H4 (cell line): Measurements from ENCODE around the gene ABCA9. TPM values are rescaled to one million over a fixed set of nuclear protein-coding genes. Genes with fewer than 3 reads are reported as not detected.
"Not testable (repeated sequence)": the region's sequence is repeated elsewhere in the genome, so short reads cannot be mapped to it uniquely, and the experiment has no call there.

ENCODE experiments used
- DNase-seq: peaks from one replicate; pipeline ENCODE4 v3.0.0-alpha.2; 2015; ENCODE audit warnings: low spot score
- total RNA-seq: library from RNA; depleted of rRNA; stranded (reverse); fragments of >200 nt; shearing (Covaris generic); gene quantifications from 2 replicates; pipeline ENCODE4 v1.2.3, GENCODE V29; 2014; rRNA removed

ABCA9 gene
- total RNA-seq, 1 experiment from 2014 or later = not detected

GRCh38 chr17:68955181-68955841 lies 105.4 kb downstream of the ABCA9 start, which contains the start of gene ABCA8:
TSS of gene ABCA8 (minus strand) at chr17:68955392. CDS start at chr17:68942034, 13,358 bp downstream.
- no peak for DNase-seq

GRCh38 chr17:68954146-68954896 lies 106.4 kb downstream of the ABCA9 start:
- no peak for DNase-seq

DNA sequence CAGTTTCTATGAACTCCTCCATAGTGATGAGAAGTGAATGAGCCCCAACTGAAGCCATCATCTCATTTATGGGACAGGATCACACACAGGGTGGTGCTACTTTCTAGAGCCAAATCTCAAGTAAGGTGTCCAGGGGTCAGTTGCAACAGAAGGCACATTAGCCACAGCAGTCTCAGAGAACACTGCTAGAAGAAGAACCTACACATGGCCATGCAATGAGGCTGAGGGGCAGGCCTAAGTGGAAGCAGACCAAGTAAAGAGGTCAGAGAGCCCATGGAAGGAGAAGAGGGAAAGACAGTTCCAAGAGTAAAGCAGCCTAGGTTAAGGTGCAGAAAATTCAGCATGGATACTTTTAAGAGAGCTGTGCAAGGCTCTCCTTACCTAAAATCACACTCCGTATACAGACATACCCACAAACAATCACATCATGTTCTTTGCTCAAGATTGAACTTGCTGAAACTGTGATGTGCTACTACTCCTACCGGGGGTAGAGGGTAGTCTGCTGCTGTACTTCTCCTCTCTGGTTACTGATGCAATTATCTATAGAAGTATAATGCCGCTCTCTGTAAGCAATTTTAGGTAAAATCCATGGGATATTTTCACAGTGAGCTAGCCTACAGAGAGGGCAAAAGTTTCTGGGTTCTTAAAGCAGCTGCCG lies 107.3 kb downstream of the ABCA9 start:
- DNase-seq = no peak

GRCh38 chr17:68950725-68951124 lies 110.0 kb downstream of the ABCA9 start:
- DNase-seq = no peak

DNA sequence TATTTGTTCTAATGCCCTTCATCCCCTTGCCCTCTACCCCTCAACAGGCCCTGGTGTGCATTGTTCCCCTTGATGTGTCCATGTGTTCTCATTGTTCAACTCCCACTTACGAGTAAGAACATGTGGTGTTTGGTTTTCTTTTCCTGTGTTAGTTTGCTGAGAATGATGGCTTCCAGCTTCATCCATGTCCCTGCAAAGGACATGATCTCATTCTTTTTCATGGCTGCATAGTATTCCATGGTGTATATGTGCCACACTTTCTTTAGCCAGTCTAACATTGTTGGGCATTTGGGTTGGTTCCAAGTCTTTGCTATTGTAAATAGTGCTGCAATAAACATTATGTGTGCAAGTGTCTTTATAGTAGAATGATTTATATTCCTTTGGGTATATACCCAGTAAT lies 112.9 kb downstream of the ABCA9 start:
- not testable (repeated sequence) for DNase-seq

- no peak for DNase-seq
Observed at GRCh38 chr17:68944435-68945035, 116.2 kb downstream of the ABCA9 start.

- not testable (repeated sequence) for DNase-seq
Observed at GRCh38 chr17:68943812-68944182, 116.9 kb downstream of the ABCA9 start.

DNA sequence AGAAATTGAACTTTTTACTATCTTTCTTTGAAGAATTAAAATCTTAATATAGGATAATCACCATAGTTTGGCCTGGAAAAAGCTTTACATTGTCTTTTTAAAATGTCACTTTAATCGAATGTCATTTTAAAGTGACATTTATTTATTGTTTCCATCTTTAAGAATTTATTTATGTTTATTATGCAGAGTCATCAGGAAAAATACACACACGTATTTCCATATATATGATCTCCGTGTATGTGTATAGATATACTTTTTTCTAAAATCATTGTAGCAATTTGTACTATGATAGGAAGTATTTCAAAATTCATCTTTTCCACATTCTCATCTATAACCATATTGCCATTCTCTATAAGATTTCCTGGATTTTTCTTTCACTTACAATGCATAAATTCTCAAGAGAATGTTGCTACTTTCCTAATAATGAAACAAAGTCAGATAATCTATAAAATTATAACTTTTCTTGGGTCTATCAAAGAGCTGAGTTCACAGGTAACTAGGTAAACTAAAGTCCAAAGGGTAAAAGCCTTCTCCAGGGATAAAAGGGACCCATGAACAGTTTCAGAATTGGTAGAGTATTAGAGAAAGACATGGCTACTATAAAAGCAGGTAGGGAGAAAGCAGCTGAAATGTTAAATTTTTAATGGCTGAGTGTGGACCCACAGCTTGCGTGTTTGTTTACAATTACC lies 117.5 kb downstream of the ABCA9 start:
- DNase-seq = no peak

- DNase-seq = no peak
Observed at GRCh38 chr17:68942389-68942788, 118.3 kb downstream of the ABCA9 start.

DNA sequence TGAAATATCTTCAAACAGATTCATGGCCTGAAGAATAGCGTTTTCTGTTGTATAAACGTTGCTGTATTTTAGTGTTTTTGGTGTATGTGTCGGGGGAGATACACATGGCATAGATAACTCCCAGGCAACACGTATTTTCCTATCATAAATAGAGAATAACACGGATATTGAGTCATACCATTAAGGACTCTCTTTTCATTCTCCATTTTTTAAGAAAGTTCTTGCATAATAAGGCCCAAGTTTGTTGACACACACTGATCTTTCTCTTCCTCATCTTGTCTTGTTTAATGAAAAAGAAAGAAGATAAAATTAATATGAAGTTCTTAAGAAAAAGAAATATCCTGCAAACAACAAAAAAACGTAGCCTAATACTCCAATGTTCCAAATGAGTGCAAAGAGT lies 119.0 kb downstream of the ABCA9 start:
- no peak for DNase-seq

DNA sequence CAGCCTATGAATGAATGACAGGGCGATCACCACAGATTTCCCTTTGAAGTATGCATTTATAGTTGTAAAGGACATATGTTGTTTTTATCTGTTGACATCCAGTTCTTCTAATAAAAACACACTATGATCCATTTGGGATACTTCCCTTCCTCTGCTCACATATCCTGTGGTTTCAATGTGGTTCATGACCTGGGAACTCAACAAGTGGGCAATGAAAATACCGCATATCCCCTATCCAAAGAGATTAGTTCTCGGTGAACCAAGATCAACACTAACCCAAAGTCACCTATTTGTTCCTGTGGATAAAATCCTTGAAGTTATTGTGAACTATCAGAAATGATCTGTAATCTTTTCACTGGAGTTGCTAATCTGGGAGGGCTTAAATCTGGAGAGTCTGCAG lies 121.5 kb downstream of the ABCA9 start:
- DNase-seq = no peak

GRCh38 chr17:68937890-68938514 lies 122.7 kb downstream of the ABCA9 start:
- no peak for DNase-seq

DNA sequence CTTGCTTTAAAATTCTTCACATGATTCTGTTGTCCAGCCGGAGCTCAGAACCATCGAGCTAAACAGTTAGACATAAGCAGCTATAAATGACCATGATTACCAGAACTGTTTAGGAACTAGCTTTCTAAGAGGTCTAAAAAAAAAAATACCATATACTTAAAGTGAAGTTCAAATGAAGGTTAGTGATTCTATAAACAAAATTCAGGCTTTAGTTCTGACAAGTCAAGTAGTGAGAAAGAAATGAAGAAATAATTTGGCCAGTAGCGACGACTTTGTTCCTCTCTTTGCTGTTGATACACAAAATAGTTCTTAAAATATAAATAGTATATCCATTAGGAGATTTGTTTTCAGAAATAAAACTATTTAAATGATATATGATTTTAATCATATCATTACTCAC lies 133.2 kb downstream of the ABCA9 start:
- no peak for DNase-seq

DNA sequence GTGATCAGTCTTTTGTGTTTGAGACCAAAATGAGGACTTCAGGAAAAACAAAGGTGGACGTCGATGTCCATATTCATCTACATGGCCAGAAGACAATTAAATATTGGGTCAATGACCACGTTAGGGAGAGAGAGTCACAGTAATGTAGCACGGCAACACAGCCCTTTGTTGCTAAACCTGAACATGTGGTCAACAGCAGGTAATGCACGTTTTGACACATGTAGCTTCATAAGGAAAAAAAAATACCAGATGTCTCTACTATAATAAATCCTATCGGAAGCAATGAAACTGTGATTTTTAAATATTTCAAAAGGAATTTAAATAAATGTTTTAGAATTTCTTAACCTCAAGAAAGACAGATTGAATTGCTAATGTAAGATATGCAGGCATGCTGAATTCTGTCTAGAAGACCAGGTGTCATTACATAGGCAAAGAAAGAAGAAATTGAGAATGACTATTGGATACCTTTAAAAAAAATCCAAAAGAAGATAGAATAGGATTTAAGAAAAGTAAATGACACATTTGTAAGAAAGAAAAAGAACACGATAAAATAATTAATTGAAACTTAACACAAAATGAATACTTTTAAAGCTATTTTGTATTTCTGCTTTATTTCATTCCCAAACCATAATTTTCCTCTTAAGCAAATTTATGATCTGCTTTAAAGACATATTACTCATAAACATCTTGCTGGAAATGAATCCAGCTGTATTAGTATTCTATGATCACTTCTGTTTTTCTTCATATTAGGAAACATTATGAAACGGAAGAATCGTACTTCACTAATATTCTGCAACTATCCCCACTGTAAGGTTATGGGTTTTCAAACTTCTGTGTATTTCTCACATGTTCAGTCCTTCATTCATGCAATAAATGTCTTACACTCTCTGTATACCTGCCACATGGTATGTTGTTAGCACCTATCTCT lies 135.7 kb downstream of the ABCA9 start:
- no peak for DNase-seq

Other genes with a start within 250 kb of the ABCA9 start
- gene ABCA8, start 105.5 kb downstream of the ABCA9 start, total RNA-seq = not detected in 2 replicates
- gene ABCA6, start 81.0 kb upstream of the ABCA9 start, total RNA-seq = 1.2 TPM in 1 of 2 replicates, not detected in the other
- gene ABCA10, start 167.9 kb upstream of the ABCA9 start, total RNA-seq = 0.80 and 1.8 TPM in 2 replicates